ENCODE results near the gene AGTPBP1. TPM values are rescaled to one million over a fixed set of nuclear protein-coding genes. Genes with fewer than 3 reads are reported as not detected.

Gene AGTPBP1
- total and polyA plus RNA-seq, 9 of the 15 experiments (the other 6 are each of a cell fraction or from before 2014, with no cell fraction given): 1.4 to 7.9 (median 4.6) TPM

DNA sequence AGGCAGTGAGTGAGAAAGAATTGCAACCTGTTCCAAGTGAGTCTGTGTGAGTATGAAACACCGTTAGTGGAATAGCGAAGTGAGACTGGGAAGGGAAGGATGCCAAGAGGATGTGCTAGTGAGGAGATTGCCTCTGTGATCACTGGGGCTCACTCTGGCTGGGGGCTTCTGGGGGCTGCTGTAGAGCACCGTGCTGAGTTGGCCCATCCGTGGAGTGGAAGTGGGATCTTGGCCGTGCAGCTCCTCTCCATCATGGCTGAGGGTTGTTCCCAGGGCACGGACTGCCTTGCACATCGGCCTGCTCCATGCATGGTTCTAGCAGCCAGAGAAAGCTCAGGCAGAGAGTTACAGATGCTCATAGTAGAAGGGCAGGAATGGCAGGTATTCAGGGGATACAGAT lies 236.1 kb downstream of the AGTPBP1 start (continued):
- TF ChIP-seq, protein P1, sequence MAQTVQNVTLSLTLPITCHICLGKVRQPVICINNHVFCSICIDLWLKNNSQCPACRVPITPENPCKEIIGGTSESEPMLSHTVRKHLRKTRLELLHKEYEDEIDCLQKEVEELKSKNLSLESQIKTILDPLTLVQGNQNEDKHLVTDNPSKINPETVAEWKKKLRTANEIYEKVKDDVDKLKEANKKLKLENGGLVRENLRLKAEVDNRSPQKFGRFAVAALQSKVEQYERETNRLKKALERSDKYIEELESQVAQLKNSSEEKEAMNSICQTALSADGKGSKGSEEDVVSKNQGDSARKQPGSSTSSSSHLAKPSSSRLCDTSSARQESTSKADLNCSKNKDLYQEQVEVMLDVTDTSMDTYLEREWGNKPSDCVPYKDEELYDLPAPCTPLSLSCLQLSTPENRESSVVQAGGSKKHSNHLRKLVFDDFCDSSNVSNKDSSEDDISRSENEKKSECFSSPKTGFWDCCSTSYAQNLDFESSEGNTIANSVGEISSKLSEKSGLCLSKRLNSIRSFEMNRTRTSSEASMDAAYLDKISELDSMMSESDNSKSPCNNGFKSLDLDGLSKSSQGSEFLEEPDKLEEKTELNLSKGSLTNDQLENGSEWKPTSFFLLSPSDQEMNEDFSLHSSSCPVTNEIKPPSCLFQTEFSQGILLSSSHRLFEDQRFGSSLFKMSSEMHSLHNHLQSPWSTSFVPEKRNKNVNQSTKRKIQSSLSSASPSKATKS (CRISPR knock-in tag; IDR thresholded peaks at IDR 0.05): no peak
- TF ChIP-seq COPS2 (conservative IDR thresholded peaks at IDR 0.05): no peak
- no peak for TF ChIP-seq SIX5 (IDR thresholded peaks at IDR 0.05; ENCODE audit: borderline replicate concordance in 1 of 2, insufficient read depth in 1 of 2, low read depth in 1 of 2, low read length in 2 of 2)
- TF ChIP-seq, protein P2, sequence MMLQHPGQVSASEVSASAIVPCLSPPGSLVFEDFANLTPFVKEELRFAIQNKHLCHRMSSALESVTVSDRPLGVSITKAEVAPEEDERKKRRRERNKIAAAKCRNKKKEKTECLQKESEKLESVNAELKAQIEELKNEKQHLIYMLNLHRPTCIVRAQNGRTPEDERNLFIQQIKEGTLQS (IDR thresholded peaks at IDR 0.05): no peak
- TF ChIP-seq, protein P2 (CRISPR knock-in tag; conservative IDR thresholded peaks at IDR 0.05): no peak
- TF ChIP-seq MED1 (CRISPR knock-in tag; IDR thresholded peaks at IDR 0.05; ENCODE audit: borderline replicate concordance): no peak
- TF ChIP-seq, protein P3, sequence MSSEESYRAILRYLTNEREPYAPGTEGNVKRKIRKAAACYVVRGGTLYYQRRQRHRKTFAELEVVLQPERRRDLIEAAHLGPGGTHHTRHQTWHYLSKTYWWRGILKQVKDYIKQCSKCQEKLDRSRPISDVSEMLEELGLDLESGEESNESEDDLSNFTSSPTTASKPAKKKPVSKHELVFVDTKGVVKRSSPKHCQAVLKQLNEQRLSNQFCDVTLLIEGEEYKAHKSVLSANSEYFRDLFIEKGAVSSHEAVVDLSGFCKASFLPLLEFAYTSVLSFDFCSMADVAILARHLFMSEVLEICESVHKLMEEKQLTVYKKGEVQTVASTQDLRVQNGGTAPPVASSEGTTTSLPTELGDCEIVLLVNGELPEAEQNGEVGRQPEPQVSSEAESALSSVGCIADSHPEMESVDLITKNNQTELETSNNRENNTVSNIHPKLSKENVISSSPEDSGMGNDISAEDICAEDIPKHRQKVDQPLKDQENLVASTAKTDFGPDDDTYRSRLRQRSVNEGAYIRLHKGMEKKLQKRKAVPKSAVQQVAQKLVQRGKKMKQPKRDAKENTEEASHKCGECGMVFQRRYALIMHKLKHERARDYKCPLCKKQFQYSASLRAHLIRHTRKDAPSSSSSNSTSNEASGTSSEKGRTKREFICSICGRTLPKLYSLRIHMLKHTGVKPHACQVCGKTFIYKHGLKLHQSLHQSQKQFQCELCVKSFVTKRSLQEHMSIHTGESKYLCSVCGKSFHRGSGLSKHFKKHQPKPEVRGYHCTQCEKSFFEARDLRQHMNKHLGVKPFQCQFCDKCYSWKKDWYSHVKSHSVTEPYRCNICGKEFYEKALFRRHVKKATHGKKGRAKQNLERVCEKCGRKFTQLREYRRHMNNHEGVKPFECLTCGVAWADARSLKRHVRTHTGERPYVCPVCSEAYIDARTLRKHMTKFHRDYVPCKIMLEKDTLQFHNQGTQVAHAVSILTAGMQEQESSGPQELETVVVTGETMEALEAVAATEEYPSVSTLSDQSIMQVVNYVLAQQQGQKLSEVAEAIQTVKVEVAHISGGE (CRISPR knock-in tag; IDR thresholded peaks at IDR 0.05): no peak
- TF ChIP-seq, protein P4, sequence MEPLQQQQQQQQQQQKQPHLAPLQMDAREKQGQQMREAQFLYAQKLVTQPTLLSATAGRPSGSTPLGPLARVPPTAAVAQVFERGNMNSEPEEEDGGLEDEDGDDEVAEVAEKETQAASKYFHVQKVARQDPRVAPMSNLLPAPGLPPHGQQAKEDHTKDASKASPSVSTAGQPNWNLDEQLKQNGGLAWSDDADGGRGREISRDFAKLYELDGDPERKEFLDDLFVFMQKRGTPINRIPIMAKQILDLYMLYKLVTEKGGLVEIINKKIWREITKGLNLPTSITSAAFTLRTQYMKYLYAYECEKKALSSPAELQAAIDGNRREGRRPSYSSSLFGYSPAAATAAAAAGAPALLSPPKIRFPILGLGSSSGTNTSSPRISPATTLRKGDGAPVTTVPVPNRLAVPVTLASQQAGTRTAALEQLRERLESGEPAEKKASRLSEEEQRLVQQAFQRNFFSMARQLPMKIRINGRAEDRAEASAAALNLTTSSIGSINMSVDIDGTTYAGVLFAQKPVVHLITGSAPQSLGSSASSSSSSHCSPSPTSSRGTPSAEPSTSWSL (CRISPR knock-in tag; IDR thresholded peaks at IDR 0.05; ENCODE audit: borderline replicate concordance): no peak
- no peak for TF ChIP-seq FOS (IDR thresholded peaks at IDR 0.05; ENCODE audit: extremely low read depth, insufficient read length)
- TF ChIP-seq SLC30A9 (CRISPR knock-in tag; IDR thresholded peaks at IDR 0.05): no peak
- TF ChIP-seq, protein P5, sequence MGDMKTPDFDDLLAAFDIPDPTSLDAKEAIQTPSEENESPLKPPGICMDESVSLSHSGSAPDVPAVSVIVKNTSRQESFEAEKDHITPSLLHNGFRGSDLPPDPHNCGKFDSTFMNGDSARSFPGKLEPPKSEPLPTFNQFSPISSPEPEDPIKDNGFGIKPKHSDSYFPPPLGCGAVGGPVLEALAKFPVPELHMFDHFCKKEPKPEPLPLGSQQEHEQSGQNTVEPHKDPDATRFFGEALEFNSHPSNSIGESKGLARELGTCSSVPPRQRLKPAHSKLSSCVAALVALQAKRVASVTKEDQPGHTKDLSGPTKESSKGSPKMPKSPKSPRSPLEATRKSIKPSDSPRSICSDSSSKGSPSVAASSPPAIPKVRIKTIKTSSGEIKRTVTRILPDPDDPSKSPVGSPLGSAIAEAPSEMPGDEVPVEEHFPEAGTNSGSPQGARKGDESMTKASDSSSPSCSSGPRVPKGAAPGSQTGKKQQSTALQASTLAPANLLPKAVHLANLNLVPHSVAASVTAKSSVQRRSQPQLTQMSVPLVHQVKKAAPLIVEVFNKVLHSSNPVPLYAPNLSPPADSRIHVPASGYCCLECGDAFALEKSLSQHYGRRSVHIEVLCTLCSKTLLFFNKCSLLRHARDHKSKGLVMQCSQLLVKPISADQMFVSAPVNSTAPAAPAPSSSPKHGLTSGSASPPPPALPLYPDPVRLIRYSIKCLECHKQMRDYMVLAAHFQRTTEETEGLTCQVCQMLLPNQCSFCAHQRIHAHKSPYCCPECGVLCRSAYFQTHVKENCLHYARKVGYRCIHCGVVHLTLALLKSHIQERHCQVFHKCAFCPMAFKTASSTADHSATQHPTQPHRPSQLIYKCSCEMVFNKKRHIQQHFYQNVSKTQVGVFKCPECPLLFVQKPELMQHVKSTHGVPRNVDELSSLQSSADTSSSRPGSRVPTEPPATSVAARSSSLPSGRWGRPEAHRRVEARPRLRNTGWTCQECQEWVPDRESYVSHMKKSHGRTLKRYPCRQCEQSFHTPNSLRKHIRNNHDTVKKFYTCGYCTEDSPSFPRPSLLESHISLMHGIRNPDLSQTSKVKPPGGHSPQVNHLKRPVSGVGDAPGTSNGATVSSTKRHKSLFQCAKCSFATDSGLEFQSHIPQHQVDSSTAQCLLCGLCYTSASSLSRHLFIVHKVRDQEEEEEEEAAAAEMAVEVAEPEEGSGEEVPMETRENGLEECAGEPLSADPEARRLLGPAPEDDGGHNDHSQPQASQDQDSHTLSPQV (IDR thresholded peaks at IDR 0.05): no peak

Data from K562 (cell line).